CD4-positive, alpha-beta T cell (primary cell): ENCODE data around the gene AUTS2. TPM values are rescaled to one million over a fixed set of nuclear protein-coding genes. Genes with fewer than 3 reads are reported as not detected.

Source experiments
- ATAC-seq: fragments of 200-7000 bp; cut with Tn5 transposase; one replicate; pipeline ENCODE4 v1.10.0; 2022; ENCODE audit warnings: mild to moderate bottlenecking; ENCODE audit not compliant: poor library complexity
- CTCF ChIA-PET: fragments of 350-600 bp; sonication (Branson Sonifier 250); formaldehyde crosslinking; loops from one replicate; lab custom pipeline; 2021; ENCODE audit warnings: antibody characterized with exemption, inconsistent platforms; lab: Charles Lee
- POLR2A ChIA-PET: fragments of 350-600 bp; sonication (Branson Sonifier 250); formaldehyde crosslinking; loops from one replicate; lab custom pipeline; 2021; ENCODE audit warnings: antibody characterized with exemption, inconsistent platforms; lab: Charles Lee
- DNase-seq, 14 experiments: peaks; one replicate each; pipeline ENCODE4 v3.0.0-alpha.2; 2013 to 2020; ENCODE audit warnings: mixed read lengths in 2 of 14
- H3K27ac ChIP-seq, 2 donors: one replicate each; pipeline versions ENCODE4 v1.5.1 to v1.7.0; 2013; ENCODE audit warnings: low read length in 2 of 2, low read depth in 1 of 2, mild to moderate bottlenecking in 1 of 2
- H3K27me3 ChIP-seq, 2 experiments: 1 replicate in 1 of 2; 2 replicates in 1 of 2; pipeline versions ENCODE4 v1.6.1 to v1.7.0; 2013; ENCODE audit warnings: low read length in 2 of 2, control low read depth in 1 of 2, mild to moderate bottlenecking in 1 of 2, moderate library complexity in 1 of 2; ENCODE audit not compliant: insufficient read depth in 2 of 2, control insufficient read depth in 1 of 2
- H3K36me3 ChIP-seq: one replicate; pipeline ENCODE4 v1.6.1; 2013; ENCODE audit warnings: low read length, control low read depth; ENCODE audit not compliant: insufficient read depth
- H3K4me1 ChIP-seq: one replicate; pipeline ENCODE4 v1.6.1; 2013; ENCODE audit warnings: low read length, control low read depth; ENCODE audit not compliant: insufficient read depth
- H3K4me3 ChIP-seq: one replicate; pipeline ENCODE4 v1.5.1; 2013; ENCODE audit warnings: mild to moderate bottlenecking, low read length, moderate library complexity
- H3K9me3 ChIP-seq, 2 experiments: 1 replicate in 1 of 2; 2 replicates in 1 of 2; pipeline versions ENCODE4 v1.6.1 to v1.7.0; 2013; ENCODE audit warnings: low read length in 2 of 2, mild to moderate bottlenecking in 2 of 2, control low read depth in 1 of 2, moderate library complexity in 1 of 2; ENCODE audit not compliant: control insufficient read depth in 1 of 2, insufficient read depth in 1 of 2
- H3K27ac Mint-ChIP-seq: one replicate; pipeline ENCODE4 v1.8.0; 2020; ENCODE audit warnings: mixed read lengths
- H3K27me3 Mint-ChIP-seq: one replicate; pipeline ENCODE4 v1.8.0; 2021; ENCODE audit warnings: mixed read lengths
- H3K36me3 Mint-ChIP-seq: one replicate; pipeline ENCODE4 v1.8.0; 2021; ENCODE audit warnings: low read depth, mixed read lengths
- H3K4me1 Mint-ChIP-seq: one replicate; pipeline ENCODE4 v1.8.0; 2021; ENCODE audit warnings: low read depth, mixed read lengths
- H3K4me3 Mint-ChIP-seq: one replicate; pipeline ENCODE4 v1.8.0; 2020; ENCODE audit warnings: mild to moderate bottlenecking, mixed read lengths
- H3K9me3 Mint-ChIP-seq: one replicate; pipeline ENCODE4 v1.8.0; 2020; ENCODE audit warnings: mixed read lengths
- intact Hi-C, 2 experiments: fragments of 100-400 bp; cut with DNase I in 1 of 2; cut with micrococcal nuclease in 1 of 2; formaldehyde crosslinking; loops; one replicate each; pipeline versions ENCODE4 v1.15.1 to v1.9.0; 2023 to 2025; cut with DNase I, micrococcal nuclease
- total RNA-seq, 174 experiments: library from RNA in 2 of 174; stranded (reverse) in 2 of 174; gene quantifications; one replicate each; pipeline ENCODE4 v1.2.3 and lab custom pipeline; 2021 to 2026
- TF ChIP-seq, protein P1 (sequence below): fragments of 200-600 bp; IDR thresholded peaks from one replicate; pipeline ENCODE4 v1.8.0; 2022; ENCODE audit warnings: antibody characterized with exemption, mild to moderate bottlenecking

Gene AUTS2
- total RNA-seq, 2 experiments from 2014 or later, result 43.6 to 47.6 TPM

- H3K4me1 Mint-ChIP-seq, result no peaks in the 10 kb centered on the region
- H3K36me3 Mint-ChIP-seq, result no peaks in the 10 kb centered on the region
- Histone ChIP-seq H3K27ac (no peak overlapping the region), H3K4me3 (no peak overlapping the region), H3K27me3 (no peaks in the 10 kb centered on the region), H3K4me1 (no peaks in the 10 kb centered on the region), H3K9me3 (peaks cover 0 to 23% of the 10 kb centered on the region in 2 experiments), H3K36me3 (no peaks in the 10 kb centered on the region)
- H3K4me3 Mint-ChIP-seq, result no peak overlapping the region
- intact Hi-C loops, result no loop called here
- no peak for ATAC-seq
- ChIA-PET POLR2A (no interaction called here), CTCF (no interaction called here)
- TF ChIP-seq, protein P1, sequence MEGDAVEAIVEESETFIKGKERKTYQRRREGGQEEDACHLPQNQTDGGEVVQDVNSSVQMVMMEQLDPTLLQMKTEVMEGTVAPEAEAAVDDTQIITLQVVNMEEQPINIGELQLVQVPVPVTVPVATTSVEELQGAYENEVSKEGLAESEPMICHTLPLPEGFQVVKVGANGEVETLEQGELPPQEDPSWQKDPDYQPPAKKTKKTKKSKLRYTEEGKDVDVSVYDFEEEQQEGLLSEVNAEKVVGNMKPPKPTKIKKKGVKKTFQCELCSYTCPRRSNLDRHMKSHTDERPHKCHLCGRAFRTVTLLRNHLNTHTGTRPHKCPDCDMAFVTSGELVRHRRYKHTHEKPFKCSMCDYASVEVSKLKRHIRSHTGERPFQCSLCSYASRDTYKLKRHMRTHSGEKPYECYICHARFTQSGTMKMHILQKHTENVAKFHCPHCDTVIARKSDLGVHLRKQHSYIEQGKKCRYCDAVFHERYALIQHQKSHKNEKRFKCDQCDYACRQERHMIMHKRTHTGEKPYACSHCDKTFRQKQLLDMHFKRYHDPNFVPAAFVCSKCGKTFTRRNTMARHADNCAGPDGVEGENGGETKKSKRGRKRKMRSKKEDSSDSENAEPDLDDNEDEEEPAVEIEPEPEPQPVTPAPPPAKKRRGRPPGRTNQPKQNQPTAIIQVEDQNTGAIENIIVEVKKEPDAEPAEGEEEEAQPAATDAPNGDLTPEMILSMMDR, result no peak
- peaks cover 3% of the 10 kb centered on the region for H3K9me3 Mint-ChIP-seq
- no peak overlapping the region for H3K27ac Mint-ChIP-seq
- DNase-seq, result no peak
- H3K27me3 Mint-ChIP-seq, result no peaks in the 10 kb centered on the region
Measured at GRCh38 chr7:69911337-69911736, 313.1 kb downstream of the AUTS2 start.

- H3K9me3 ChIP-seq, result peaks cover 0 to 23% of the 10 kb centered on the region in 2 experiments
- Mint-ChIP-seq H3K4me1 (no peaks in the 10 kb centered on the region), H3K36me3 (no peaks in the 10 kb centered on the region), H3K27me3 (no peaks in the 10 kb centered on the region), H3K9me3 (peaks cover 3% of the 10 kb centered on the region), H3K27ac (no peak overlapping the region), H3K4me3 (no peak overlapping the region)
- no peak overlapping the region for H3K4me3 ChIP-seq
- ChIA-PET POLR2A (no interaction called here), CTCF (no interaction called here)
- ATAC-seq (no peak), DNase-seq (no peak)
- intact Hi-C loops, result no loop called here
- no peaks in the 10 kb centered on the region for H3K36me3 ChIP-seq
- H3K27me3 ChIP-seq, result no peaks in the 10 kb centered on the region
- no peaks in the 10 kb centered on the region for H3K4me1 ChIP-seq
- H3K27ac ChIP-seq, result no peak overlapping the region
- TF ChIP-seq, protein P1, result no peak
Measured at GRCh38 chr7:69912141-69912540, 313.9 kb downstream of the AUTS2 start.

GRCh38 chr7:69912846-69913245, 314.6 kb downstream of the AUTS2 start:
- CTCF ChIA-PET, result no interaction called here
- TF ChIP-seq, protein P1, result no peak
- ATAC-seq (no peak), DNase-seq (no peak)
- H3K9me3 ChIP-seq, result peaks cover 0 to 23% of the 10 kb centered on the region in 2 experiments
- peaks cover 3% of the 10 kb centered on the region for H3K9me3 Mint-ChIP-seq
- H3K27me3 Mint-ChIP-seq, result no peaks in the 10 kb centered on the region
- no peaks in the 10 kb centered on the region for H3K36me3 ChIP-seq
- no peak overlapping the region for H3K4me3 Mint-ChIP-seq
- H3K4me3 ChIP-seq, result no peak overlapping the region
- intact Hi-C loops, result no loop called here
- H3K4me1 Mint-ChIP-seq, result no peaks in the 10 kb centered on the region
- no peak overlapping the region for H3K27ac Mint-ChIP-seq
- no peaks in the 10 kb centered on the region for H3K27me3 ChIP-seq
- H3K27ac ChIP-seq, result no peak overlapping the region
- H3K36me3 Mint-ChIP-seq, result no peaks in the 10 kb centered on the region
- no peaks in the 10 kb centered on the region for H3K4me1 ChIP-seq
- POLR2A ChIA-PET, result no interaction called here
